Body of pancreas (tissue), 4 donors: ENCODE data around the gene PML.

Source experiments
- CTCF ChIP-seq, 7 experiments: fragments of 450-650 bp in 4 of 7; fragments of 200-600 bp in 3 of 7; sonication (generic) in 3 of 7; IDR thresholded peaks; one replicate each; pipeline ENCODE4 v1.5.1; 2016 to 2019; ENCODE audit warnings: antibody characterized with exemption in 7 of 7
- POLR2A ChIP-seq, 3 donors: fragments of 450-650 bp; IDR thresholded peaks; one replicate each; pipeline ENCODE4 v1.6.1; 2016; ENCODE audit warnings: antibody characterized with exemption in 3 of 3, mild to moderate bottlenecking in 2 of 3

GRCh38 chr15:73955861-73956742 lies 38.4 kb upstream of the PML start:
- TF ChIP-seq CTCF (IDR thresholded peaks at IDR 0.05) (no peak), POLR2A (IDR thresholded peaks at IDR 0.05) (no peak)
